Measurements from ENCODE around the gene F7.
"Not testable (repeated sequence)": the region's sequence is repeated elsewhere in the genome, so short reads cannot be mapped to it uniquely, and the experiment has no call there.

Gene F7

DNA sequence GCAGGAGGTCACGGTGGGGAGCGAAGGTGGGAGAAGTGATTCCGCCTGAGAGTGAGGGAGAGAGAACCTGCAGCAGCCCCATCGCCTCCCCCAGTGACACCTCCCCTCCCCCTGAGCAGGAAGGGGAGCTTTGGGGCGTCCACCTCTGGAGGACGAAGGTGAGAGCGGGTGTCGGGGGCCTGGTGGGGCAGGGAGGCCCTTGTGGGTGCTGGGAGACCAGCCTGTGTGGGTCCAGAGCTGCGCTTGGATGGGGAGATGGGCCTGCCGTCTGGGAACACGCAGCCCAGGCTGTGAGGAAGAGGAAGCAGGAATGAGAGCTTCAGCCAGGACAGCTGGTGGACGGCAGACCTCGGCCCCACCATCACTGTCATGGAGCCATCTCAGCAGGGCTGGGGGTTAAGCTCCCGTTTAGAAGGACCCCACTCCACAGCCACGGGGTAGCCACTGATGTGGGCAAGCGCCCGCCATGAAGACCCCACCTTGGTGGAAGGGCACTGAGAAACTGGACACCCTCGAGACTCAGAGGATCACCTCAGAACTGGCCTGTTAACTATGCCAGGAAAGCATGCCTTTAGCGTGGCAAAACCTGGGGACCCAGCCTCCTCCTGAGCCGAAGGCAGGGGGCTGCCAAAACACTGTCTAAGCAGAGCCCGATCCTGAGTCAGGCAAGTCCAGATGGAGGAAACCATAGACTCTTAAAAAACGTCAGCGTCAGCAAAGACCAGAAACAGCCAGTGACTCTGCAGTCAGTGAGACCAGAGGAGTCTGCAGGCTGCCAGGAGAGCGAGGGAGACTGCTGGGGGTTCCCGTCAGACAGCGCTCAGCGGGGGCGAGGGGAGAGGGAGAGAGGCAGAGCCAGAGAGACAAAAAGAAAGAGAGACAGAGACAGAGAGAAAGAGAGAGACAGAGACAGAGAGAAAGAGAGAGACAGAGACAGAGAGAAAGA lies 46.4 kb downstream of the F7 start:
- DNase-seq (ENCODE audit: low read depth in 3 of 3, low spot score in 1 of 3) = no peak

DNA sequence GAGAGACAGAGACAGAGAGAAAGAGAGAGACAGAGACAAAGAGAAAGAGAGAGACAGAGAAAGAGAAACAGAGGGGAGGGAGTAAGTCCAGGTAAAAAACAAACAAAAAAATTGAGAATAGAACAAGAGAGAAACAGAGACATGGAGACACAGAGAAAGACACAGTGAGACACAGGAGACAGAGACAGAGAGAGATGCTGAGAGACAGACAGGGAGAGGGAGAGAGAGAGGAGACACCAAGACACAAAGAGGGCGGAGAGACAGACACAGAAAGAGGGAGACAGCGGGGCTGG lies 47.0 kb downstream of the F7 start:
- no peak for DNase-seq (ENCODE audit: low read depth in 3 of 3, low spot score in 1 of 3)

DNA sequence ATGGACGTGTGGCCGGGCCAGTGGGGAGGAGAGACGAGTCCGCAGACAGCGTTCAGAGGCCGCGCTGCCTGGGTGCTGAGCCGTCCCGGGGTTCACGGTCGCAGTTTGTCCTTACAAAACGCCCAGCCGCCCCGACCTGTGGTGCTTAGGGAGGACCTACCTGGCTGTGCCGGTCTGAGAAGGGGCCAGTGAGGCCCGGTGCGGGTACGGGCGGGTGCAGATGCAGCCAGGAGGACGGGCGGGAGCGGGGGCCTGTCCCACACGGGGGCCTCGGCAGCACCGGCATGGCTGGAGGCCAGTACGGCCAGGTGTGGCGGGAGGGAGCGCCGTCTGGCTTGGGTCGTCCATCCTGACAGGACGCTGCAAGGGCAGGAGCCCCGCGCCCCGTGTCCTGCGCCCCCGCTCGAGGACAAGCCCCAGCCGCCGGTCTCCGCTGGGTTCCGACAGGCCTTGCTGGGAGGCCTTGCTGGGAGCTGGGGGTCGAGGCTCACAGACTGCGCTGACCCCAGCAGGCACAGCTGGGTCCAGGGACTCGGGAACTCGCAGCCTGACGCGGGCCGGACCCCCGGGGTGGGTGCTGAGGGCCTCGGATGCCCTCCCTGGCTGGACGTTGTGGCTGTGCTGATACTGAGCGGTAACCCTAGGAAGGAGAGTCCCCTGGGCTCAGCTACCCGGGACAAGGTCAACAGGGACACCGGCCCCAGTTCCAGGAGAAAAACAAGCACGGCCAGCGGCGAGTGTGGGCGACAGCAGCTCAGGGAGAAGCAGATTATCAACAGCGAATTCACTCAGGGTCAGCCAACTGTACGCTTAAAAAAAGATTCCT lies 47.6 kb downstream of the F7 start:
- DNase-seq (ENCODE audit: low read depth in 3 of 3, low spot score in 1 of 3) = no peak

- DNase-seq (ENCODE audit: low read depth in 3 of 3, low spot score in 1 of 3) = peak; percentile 47 to 57 (median 53)
These were observed 48.5 kb downstream of the F7 start for GRCh38 chr13:113153810-113154748.

DNA sequence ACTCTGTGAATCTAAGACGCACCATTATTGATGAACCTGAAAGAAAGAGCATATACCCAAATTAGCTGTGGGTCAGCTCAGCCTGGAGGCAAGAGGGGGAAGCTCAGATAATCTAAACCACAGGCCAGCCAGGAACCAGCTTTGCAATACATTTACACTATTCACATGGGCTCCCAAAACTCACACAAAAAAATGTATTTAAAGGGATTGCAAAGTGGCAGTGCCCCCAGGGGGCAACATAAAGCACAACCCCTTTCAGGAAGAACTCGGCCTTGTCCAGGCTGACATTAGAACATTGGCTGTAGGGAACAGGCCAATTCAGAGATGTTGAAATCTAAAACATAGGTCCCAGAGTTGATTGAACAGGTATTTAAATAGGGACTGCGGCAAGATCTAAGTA lies 49.6 kb downstream of the F7 start:
- no peak for DNase-seq (ENCODE audit: low read depth in 3 of 3, low spot score in 1 of 3)

GRCh38 chr13:113155982-113156655 lies 50.5 kb downstream of the F7 start:
- DNase-seq (ENCODE audit: low read depth in 3 of 3, low spot score in 1 of 3) = no peak

DNA sequence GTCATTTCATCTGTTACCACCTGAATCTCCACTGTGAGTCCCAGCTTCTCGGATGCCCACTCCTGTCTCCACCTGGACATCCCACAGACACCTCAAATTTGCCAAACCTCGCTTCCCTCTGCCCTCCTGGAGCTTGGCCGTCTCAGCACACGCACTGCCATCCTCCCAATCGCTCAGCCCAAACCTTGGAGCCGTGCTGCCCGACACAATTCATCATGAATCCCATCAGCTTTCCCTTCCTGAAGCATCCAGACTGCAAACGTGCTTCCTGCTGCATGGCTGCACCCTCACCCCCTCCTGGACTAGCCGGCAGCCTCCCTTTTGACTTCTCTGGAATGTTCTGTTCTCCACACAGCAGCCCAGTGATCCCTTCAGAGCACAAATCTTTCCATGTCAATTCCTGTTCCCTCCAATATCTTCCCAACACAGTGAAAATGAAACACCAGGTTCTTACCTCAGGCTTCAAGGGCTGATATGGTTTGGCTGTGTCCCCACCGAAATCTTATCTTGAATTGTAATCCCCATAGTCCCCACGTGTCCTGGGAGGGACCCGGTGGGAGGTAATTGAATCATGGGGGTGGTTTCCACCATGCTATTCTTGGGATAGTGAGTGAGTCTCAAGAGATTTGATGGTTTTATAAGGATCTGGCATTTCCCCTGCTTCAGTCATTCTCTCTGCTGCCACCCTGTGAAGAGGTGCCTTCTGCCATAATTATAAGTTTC lies 51.8 kb downstream of the F7 start:
- DNase-seq (ENCODE audit: low read depth in 3 of 3, low spot score in 1 of 3) = no peak

DNA sequence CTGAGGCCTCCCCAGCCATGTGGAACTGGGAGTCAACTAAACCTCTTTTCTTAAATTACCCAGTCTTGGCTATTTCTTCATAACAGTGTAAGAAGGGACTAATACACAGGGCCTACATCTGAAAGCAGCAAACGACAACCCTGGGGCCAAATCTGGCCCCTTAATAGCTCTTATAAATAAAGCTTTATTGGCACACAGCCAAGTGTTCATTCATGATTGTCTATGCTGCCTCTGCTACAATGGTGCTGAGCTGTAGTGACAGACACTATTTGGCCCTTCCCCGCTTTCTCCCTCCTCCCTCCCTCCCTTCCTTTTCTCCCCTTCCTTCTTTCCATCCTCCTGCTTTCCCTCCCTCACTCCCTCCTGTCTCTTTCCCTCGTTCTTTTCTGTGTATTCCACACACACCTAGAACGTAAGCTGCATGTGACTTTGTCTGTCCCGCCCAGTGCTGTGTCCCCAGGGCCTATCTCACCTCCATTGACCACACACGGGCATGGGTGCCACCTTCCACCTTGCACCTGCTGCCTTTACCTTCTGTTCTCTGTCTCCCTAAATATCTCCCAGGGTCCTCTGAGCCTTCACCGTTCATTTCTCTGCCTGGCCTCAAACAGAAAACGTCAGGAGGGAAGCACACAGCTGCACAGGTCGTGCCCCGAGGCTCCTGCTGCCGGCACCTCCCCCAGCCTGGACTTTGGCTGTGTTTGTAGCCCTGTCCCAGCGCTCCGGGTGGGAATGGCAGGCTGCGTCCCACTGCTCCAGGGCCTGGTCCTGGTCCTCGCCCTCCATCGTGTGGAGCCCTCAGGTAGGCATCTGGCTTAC lies 52.5 kb downstream of the F7 start, which contains the start of gene PROZ:
Gene PROZ (plus strand): TSS at position 720 of the 819 bp plus-strand sequence. CDS start 13 bp downstream, at position 733.
- DNase-seq (ENCODE audit: low read depth in 3 of 3, low spot score in 1 of 3) = no peak

GRCh38 chr13:113158946-113159345 lies 53.4 kb downstream of the F7 start:
- DNase-seq (ENCODE audit: low read depth in 3 of 3, low spot score in 1 of 3) = no peak

GRCh38 chr13:113159701-113160100 lies 54.1 kb downstream of the F7 start:
- no peak for DNase-seq (ENCODE audit: low read depth in 3 of 3, low spot score in 1 of 3)

- no peak for DNase-seq (ENCODE audit: low read depth in 3 of 3, low spot score in 1 of 3)
These were observed 55.4 kb downstream of the F7 start for GRCh38 chr13:113160983-113161382.

- no peak for DNase-seq (ENCODE audit: low read depth in 3 of 3, low spot score in 1 of 3)
These were observed 55.8 kb downstream of the F7 start for GRCh38 chr13:113161433-113161832.

DNA sequence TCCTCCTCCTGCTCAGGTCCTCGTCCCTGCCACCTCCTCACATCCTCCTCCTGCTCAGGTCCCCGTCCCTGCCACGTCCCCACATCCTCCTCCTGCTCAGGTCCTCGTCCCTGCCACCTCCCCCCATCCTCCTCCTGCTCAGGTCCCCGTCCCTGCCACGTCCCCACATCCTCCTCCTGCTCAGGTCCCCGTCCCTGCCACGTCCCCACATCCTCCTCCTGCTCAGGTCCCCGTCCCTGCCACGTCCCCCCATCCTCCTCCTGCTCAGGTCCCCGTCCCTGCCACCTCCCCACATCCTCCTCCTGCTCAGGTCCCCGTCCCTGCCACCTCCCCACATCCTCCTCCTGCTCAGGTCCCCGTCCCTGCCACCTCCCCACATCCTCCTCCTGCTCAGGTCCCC lies 56.4 kb downstream of the F7 start:
- not testable (repeated sequence) for DNase-seq (ENCODE audit: low read depth in 3 of 3, low spot score in 1 of 3)

DNA sequence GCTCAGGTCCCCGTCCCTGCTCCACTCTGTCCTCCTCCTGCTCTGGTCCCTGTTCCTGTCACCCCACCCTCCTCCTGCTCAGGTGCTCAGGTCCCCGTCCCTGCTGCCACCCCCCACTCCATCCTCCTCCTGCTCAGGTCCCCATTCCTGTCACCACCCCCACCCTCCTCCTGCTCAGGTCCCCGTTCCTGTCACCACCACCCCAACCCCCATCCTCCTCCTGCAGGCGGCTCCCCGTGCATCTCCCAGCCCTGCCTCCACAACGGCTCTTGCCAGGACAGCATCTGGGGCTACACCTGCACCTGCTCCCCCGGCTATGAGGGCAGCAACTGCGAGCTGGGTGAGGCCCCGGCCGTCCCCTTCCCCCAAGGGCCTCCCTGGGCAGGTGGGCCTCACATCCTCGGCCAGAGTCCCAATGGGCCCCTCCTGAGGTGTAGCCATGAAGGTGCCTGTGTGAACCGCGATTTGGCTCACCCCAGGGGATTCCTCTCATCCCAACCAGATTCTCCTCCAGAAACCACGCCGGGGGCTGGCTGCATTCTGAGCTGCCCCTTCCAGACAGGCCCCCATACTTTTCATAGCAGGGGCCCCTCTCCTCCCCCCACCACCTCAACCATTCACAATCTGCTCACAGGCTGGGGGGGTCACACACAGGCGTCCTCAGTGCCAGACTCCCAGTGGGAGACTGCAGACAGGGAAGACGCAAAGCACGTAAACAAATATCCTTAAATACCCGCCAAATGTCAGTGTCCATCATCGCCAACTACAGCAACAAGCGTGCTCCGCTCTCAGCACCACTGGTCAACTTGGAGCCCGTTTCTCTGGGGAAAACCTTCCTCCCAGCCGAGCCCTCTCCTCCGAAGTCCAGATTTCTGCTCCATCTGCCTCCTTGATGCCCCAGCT lies 57.4 kb downstream of the F7 start:
- DNase-seq (ENCODE audit: low read depth in 3 of 3, low spot score in 1 of 3) = no peak

GRCh38 chr13:113164492-113164891 lies 58.9 kb downstream of the F7 start:
- DNase-seq (ENCODE audit: low read depth in 3 of 3, low spot score in 1 of 3) = no peak

GRCh38 chr13:113166266-113166665 lies 60.7 kb downstream of the F7 start:
- DNase-seq (ENCODE audit: low read depth in 3 of 3, low spot score in 1 of 3) = no peak

- DNase-seq (ENCODE audit: low read depth in 3 of 3, low spot score in 1 of 3) = no peak
These were observed 61.1 kb downstream of the F7 start for GRCh38 chr13:113166681-113167080.

GRCh38 chr13:113167155-113167554 lies 61.6 kb downstream of the F7 start:
- DNase-seq (ENCODE audit: low read depth in 3 of 3, low spot score in 1 of 3) = no peak
